H9 (cell line): ENCODE measurements around the gene SLC19A1. TPM values are rescaled to one million over a fixed set of nuclear protein-coding genes. Genes with fewer than 3 reads are reported as not detected.

Source experiments
- DNase-seq: peaks from one replicate; pipeline ENCODE4 v3.0.0-alpha.2; 2017
- H2AFZ ChIP-seq: one replicate; pipeline ENCODE4 v1.6.1; 2013; ENCODE audit warnings: mild to moderate bottlenecking, low read length, control low read depth, moderate library complexity
- H2AK5ac ChIP-seq: 2 replicates; pipeline ENCODE4 v1.6.1; 2013; ENCODE audit warnings: low read length, control low read depth, mixed read lengths; ENCODE audit not compliant: insufficient read length
- H2BK120ac ChIP-seq: one replicate; pipeline ENCODE4 v1.6.1; 2013; ENCODE audit warnings: low read depth, mild to moderate bottlenecking, low read length, control low read depth, inconsistent platforms; ENCODE audit not compliant: poor library complexity, severe bottlenecking
- H2BK12ac ChIP-seq: 2 replicates; pipeline ENCODE4 v1.6.1; 2013; ENCODE audit warnings: low read length, control low read depth, mixed read lengths, low read depth; ENCODE audit not compliant: insufficient read length
- H2BK15ac ChIP-seq: 2 replicates; pipeline ENCODE4 v1.6.1; 2013; ENCODE audit warnings: low read depth, low read length, control low read depth
- H2BK20ac ChIP-seq: one replicate; pipeline ENCODE4 v1.6.1; 2013; ENCODE audit warnings: low read depth, mild to moderate bottlenecking, low read length, control low read depth, inconsistent platforms; ENCODE audit not compliant: poor library complexity, severe bottlenecking
- H2BK5ac ChIP-seq: 2 replicates; pipeline ENCODE4 v1.6.1; 2013; ENCODE audit warnings: low read length, control low read depth, mixed read lengths; ENCODE audit not compliant: insufficient read length
- H3K14ac ChIP-seq: 2 replicates; pipeline ENCODE4 v1.6.1; 2013; ENCODE audit warnings: low read length, control low read depth; ENCODE audit not compliant: insufficient read depth
- H3K18ac ChIP-seq: 2 replicates; pipeline ENCODE4 v1.6.1; 2013; ENCODE audit warnings: low read depth, mild to moderate bottlenecking, mixed read lengths, low read length, control low read depth; ENCODE audit not compliant: insufficient read length
- H3K23ac ChIP-seq: 2 replicates; pipeline ENCODE4 v1.6.1; 2013; ENCODE audit warnings: low read length, control low read depth, mixed read lengths, low read depth; ENCODE audit not compliant: insufficient read length
- H3K23me2 ChIP-seq: 2 replicates; pipeline ENCODE4 v1.6.1; 2013; ENCODE audit warnings: low read depth, mild to moderate bottlenecking, mixed read lengths, low read length, control low read depth; ENCODE audit not compliant: insufficient read length, poor library complexity, severe bottlenecking
- H3K27ac ChIP-seq: 2 replicates; pipeline ENCODE4 v1.5.1; 2013; ENCODE audit warnings: low read length, control low read depth, mixed read lengths, low read depth; ENCODE audit not compliant: insufficient read length
- H3K27me3 ChIP-seq: 2 replicates; pipeline ENCODE4 v1.6.1; 2013; ENCODE audit warnings: low read length, control low read depth, inconsistent platforms; ENCODE audit not compliant: insufficient read depth
- H3K4ac ChIP-seq: 2 replicates; pipeline ENCODE4 v1.6.1; 2013; ENCODE audit warnings: low read depth, mild to moderate bottlenecking, control low read depth, inconsistent platforms, low read length, moderate library complexity
- H3K4me1 ChIP-seq: 2 replicates; pipeline ENCODE4 v1.6.1; 2013; ENCODE audit warnings: low read length, control low read depth, inconsistent platforms; ENCODE audit not compliant: insufficient read depth
- H3K4me2 ChIP-seq: 2 replicates; pipeline ENCODE4 v1.6.1; 2013; ENCODE audit warnings: low read length, control low read depth, mixed read lengths; ENCODE audit not compliant: insufficient read length, insufficient read depth
- H3K56ac ChIP-seq: 2 replicates; pipeline ENCODE4 v1.6.1; 2013; ENCODE audit warnings: low read depth, mild to moderate bottlenecking, mixed read lengths, low read length, control low read depth; ENCODE audit not compliant: insufficient read length
- H3K79me1 ChIP-seq: 2 replicates; pipeline ENCODE4 v1.6.1; 2013; ENCODE audit warnings: low read depth, mild to moderate bottlenecking, moderate library complexity, low read length, control low read depth, inconsistent platforms; ENCODE audit not compliant: insufficient read depth, poor library complexity, severe bottlenecking
- H3K79me2 ChIP-seq: 2 replicates; pipeline ENCODE4 v1.6.1; 2013; ENCODE audit warnings: low read length, control low read depth, inconsistent platforms; ENCODE audit not compliant: insufficient read depth
- H3K9ac ChIP-seq: 2 replicates; pipeline ENCODE4 v1.6.1; 2013; ENCODE audit warnings: low read length, control low read depth, mixed read lengths; ENCODE audit not compliant: insufficient read length; ENCODE audit errors: extremely low read depth
- H3K9me3 ChIP-seq: one replicate; pipeline ENCODE4 v1.6.1; 2013; ENCODE audit warnings: low read depth, low read length, inconsistent platforms; ENCODE audit not compliant: control insufficient read depth
- H3T11ph ChIP-seq: one replicate; pipeline ENCODE4 v1.6.1; 2013; ENCODE audit warnings: mild to moderate bottlenecking, low read length, control low read depth, inconsistent platforms
- H4K20me1 ChIP-seq: one replicate; pipeline ENCODE4 v1.6.1; 2013; ENCODE audit not compliant: control insufficient read depth, insufficient read length, insufficient read depth
- H4K5ac ChIP-seq: 2 replicates; pipeline ENCODE4 v1.6.1; 2013; ENCODE audit warnings: low read depth, mild to moderate bottlenecking, mixed read lengths, low read length, control low read depth; ENCODE audit not compliant: insufficient read length
- H4K8ac ChIP-seq: replicated peaks from 2 replicates; pipeline ENCODE4 v1.6.1; 2013; ENCODE audit warnings: low read length, control low read depth, mixed read lengths, low read depth; ENCODE audit not compliant: insufficient read length
- H4K91ac ChIP-seq: 2 replicates; pipeline ENCODE4 v1.6.1; 2013; ENCODE audit warnings: low read depth, mild to moderate bottlenecking, moderate library complexity, mixed read lengths, low read length, control low read depth; ENCODE audit not compliant: insufficient read length
- H3K27ac Mint-ChIP-seq, 3 experiments: 2 replicates in 2 of 3; 3 replicates in 1 of 3; pipeline ENCODE4 v1.8.0; 2020 to 2021; ENCODE audit warnings: mixed read lengths in 3 of 3, mild to moderate bottlenecking in 1 of 3, moderate library complexity in 1 of 3
- H3K27me3 Mint-ChIP-seq: 2 replicates; pipeline ENCODE4 v1.8.0; 2021; ENCODE audit warnings: low read depth, mild to moderate bottlenecking, moderate library complexity, mixed read lengths
- H3K36me3 Mint-ChIP-seq, 3 experiments: 2 replicates in 2 of 3; 3 replicates in 1 of 3; pipeline ENCODE4 v1.8.0; 2020 to 2021; ENCODE audit warnings: low read depth in 3 of 3, mixed read lengths in 3 of 3; ENCODE audit not compliant: insufficient read depth in 1 of 3
- H3K4me1 Mint-ChIP-seq, 2 experiments: 2 replicates each; pipeline ENCODE4 v1.8.0; 2020; ENCODE audit warnings: mixed read lengths in 2 of 2
- H3K4me3 Mint-ChIP-seq, 2 experiments: 2 replicates in 1 of 2; 3 replicates in 1 of 2; pipeline ENCODE4 v1.8.0; 2020 to 2021; ENCODE audit warnings: mild to moderate bottlenecking in 2 of 2, mixed read lengths in 2 of 2, moderate library complexity in 1 of 2
- H3K9me3 Mint-ChIP-seq, 2 experiments: 2 replicates in 1 of 2; 3 replicates in 1 of 2; pipeline ENCODE4 v1.8.0; 2020; ENCODE audit warnings: mild to moderate bottlenecking in 2 of 2, mixed read lengths in 2 of 2, moderate library complexity in 1 of 2
- CTCF ChIP-seq: fragments of 200-600 bp; sonication (generic); conservative IDR thresholded peaks from 3 replicates; pipeline ENCODE4 v1.8.0; 2021; ENCODE audit warnings: antibody characterized with exemption, mild to moderate bottlenecking
- WGBS: extraction: QIAGEN DNeasy Blood & Tissue Kit; methylation state at CpG from one replicate; pipeline ENCODE4 v1.1.7; 2013; ENCODE audit warnings: missing lambda C conversion rate, low lambda C conversion rate, mixed read lengths; ENCODE audit not compliant: insufficient read length; ENCODE audit errors: extremely low coverage; 5-methylcytosine and 5-hydroxymethylcytosine counted together
- total RNA-seq: library from RNA; stranded (reverse); gene quantifications from 2 replicates; pipeline ENCODE4 v1.2.1, GENCODE V29; 2021

SLC19A1 gene
- total RNA-seq, 1 experiment from 2014 or later, result 32.4 TPM

GRCh38 chr21:45578811-45579381 lies 36.7 kb upstream of the SLC19A1 start:
- H3T11ph ChIP-seq, result no peak overlapping the region
- WGBS, result no CpG with 5 or more reads among the region's 21 CpGs
- Mint-ChIP-seq H3K27ac (no peak overlapping the region), H3K4me1 (peaks cover 2 to 4% of the 10 kb centered on the region in 2 experiments; a peak in 3 of 4 replicates), H3K36me3 (peaks cover 0 to 6% (median 0%) of the 10 kb centered on the region in 3 experiments; a peak in 2 of 7 replicates), H3K27me3 (peaks cover 18% of the 10 kb centered on the region), H3K9me3 (peaks cover 10 to 14% of the 10 kb centered on the region in 2 experiments), H3K4me3 (no peak overlapping the region)
- no peak overlapping the region for H2AFZ ChIP-seq
- H3K4ac ChIP-seq, result no peak overlapping the region
- no peak for TF ChIP-seq CTCF
- H2BK20ac ChIP-seq, result no peak overlapping the region
- no peak overlapping the region for H2BK15ac ChIP-seq
- H3K4me1 ChIP-seq, result no peaks in the 10 kb centered on the region; the same call in 1 of the 2 replicates
- no peak overlapping the region for H3K9ac ChIP-seq
- H4K5ac ChIP-seq, result no peak overlapping the region
- H3K27ac ChIP-seq, result no peak overlapping the region
- H3K23ac ChIP-seq, result no peak overlapping the region
- H3K14ac ChIP-seq, result no peak overlapping the region
- no peak overlapping the region for H2BK5ac ChIP-seq
- H4K20me1 ChIP-seq, result no peaks in the 10 kb centered on the region
- no peak overlapping the region for H3K18ac ChIP-seq
- H3K27me3 ChIP-seq, result no peaks in the 10 kb centered on the region
- H2AK5ac ChIP-seq, result no peak overlapping the region
- H3K9me3 ChIP-seq, result peaks cover 6% of the 10 kb centered on the region
- DNase-seq, result no peak
- no peak overlapping the region for H2BK12ac ChIP-seq
- no peak overlapping the region for H3K56ac ChIP-seq
- H4K91ac ChIP-seq, result no peak overlapping the region
- H3K4me2 ChIP-seq, result no peak overlapping the region
- no peaks in the 10 kb centered on the region for H3K23me2 ChIP-seq
- H2BK120ac ChIP-seq, result no peak overlapping the region
- no peaks in the 10 kb centered on the region for H3K79me1 ChIP-seq
- no peaks in the 10 kb centered on the region for H3K79me2 ChIP-seq
- no peak overlapping the region for H4K8ac ChIP-seq
